H9 (cell line): ENCODE data around the gene POLE3. TPM values are rescaled to one million over a fixed set of nuclear protein-coding genes. Genes with fewer than 3 reads are reported as not detected.
"Not testable (repeated sequence)": the region's sequence is repeated elsewhere in the genome, so short reads cannot be mapped to it uniquely, and the experiment has no call there.

ENCODE experiments used
- DNase-seq: peaks from one replicate; pipeline ENCODE4 v3.0.0-alpha.2; 2017
- H2AFZ ChIP-seq: one replicate; pipeline ENCODE4 v1.6.1; 2013; ENCODE audit warnings: mild to moderate bottlenecking, low read length, control low read depth, moderate library complexity
- H2AK5ac ChIP-seq: 2 replicates; pipeline ENCODE4 v1.6.1; 2013; ENCODE audit warnings: low read length, control low read depth, mixed read lengths; ENCODE audit not compliant: insufficient read length
- H2BK120ac ChIP-seq: one replicate; pipeline ENCODE4 v1.6.1; 2013; ENCODE audit warnings: low read depth, mild to moderate bottlenecking, low read length, control low read depth, inconsistent platforms; ENCODE audit not compliant: poor library complexity, severe bottlenecking
- H2BK12ac ChIP-seq: 2 replicates; pipeline ENCODE4 v1.6.1; 2013; ENCODE audit warnings: low read length, control low read depth, mixed read lengths, low read depth; ENCODE audit not compliant: insufficient read length
- H2BK15ac ChIP-seq: 2 replicates; pipeline ENCODE4 v1.6.1; 2013; ENCODE audit warnings: low read depth, low read length, control low read depth
- H2BK20ac ChIP-seq: one replicate; pipeline ENCODE4 v1.6.1; 2013; ENCODE audit warnings: low read depth, mild to moderate bottlenecking, low read length, control low read depth, inconsistent platforms; ENCODE audit not compliant: poor library complexity, severe bottlenecking
- H2BK5ac ChIP-seq: 2 replicates; pipeline ENCODE4 v1.6.1; 2013; ENCODE audit warnings: low read length, control low read depth, mixed read lengths; ENCODE audit not compliant: insufficient read length
- H3K14ac ChIP-seq: 2 replicates; pipeline ENCODE4 v1.6.1; 2013; ENCODE audit warnings: low read length, control low read depth; ENCODE audit not compliant: insufficient read depth
- H3K18ac ChIP-seq: 2 replicates; pipeline ENCODE4 v1.6.1; 2013; ENCODE audit warnings: low read depth, mild to moderate bottlenecking, mixed read lengths, low read length, control low read depth; ENCODE audit not compliant: insufficient read length
- H3K23ac ChIP-seq: 2 replicates; pipeline ENCODE4 v1.6.1; 2013; ENCODE audit warnings: low read length, control low read depth, mixed read lengths, low read depth; ENCODE audit not compliant: insufficient read length
- H3K23me2 ChIP-seq: 2 replicates; pipeline ENCODE4 v1.6.1; 2013; ENCODE audit warnings: low read depth, mild to moderate bottlenecking, mixed read lengths, low read length, control low read depth; ENCODE audit not compliant: insufficient read length, poor library complexity, severe bottlenecking
- H3K27ac ChIP-seq: 2 replicates; pipeline ENCODE4 v1.5.1; 2013; ENCODE audit warnings: low read length, control low read depth, mixed read lengths, low read depth; ENCODE audit not compliant: insufficient read length
- H3K27me3 ChIP-seq: 2 replicates; pipeline ENCODE4 v1.6.1; 2013; ENCODE audit warnings: low read length, control low read depth, inconsistent platforms; ENCODE audit not compliant: insufficient read depth
- H3K4ac ChIP-seq: 2 replicates; pipeline ENCODE4 v1.6.1; 2013; ENCODE audit warnings: low read depth, mild to moderate bottlenecking, control low read depth, inconsistent platforms, low read length, moderate library complexity
- H3K4me1 ChIP-seq: 2 replicates; pipeline ENCODE4 v1.6.1; 2013; ENCODE audit warnings: low read length, control low read depth, inconsistent platforms; ENCODE audit not compliant: insufficient read depth
- H3K4me2 ChIP-seq: 2 replicates; pipeline ENCODE4 v1.6.1; 2013; ENCODE audit warnings: low read length, control low read depth, mixed read lengths; ENCODE audit not compliant: insufficient read length, insufficient read depth
- H3K56ac ChIP-seq: 2 replicates; pipeline ENCODE4 v1.6.1; 2013; ENCODE audit warnings: low read depth, mild to moderate bottlenecking, mixed read lengths, low read length, control low read depth; ENCODE audit not compliant: insufficient read length
- H3K79me1 ChIP-seq: 2 replicates; pipeline ENCODE4 v1.6.1; 2013; ENCODE audit warnings: low read depth, mild to moderate bottlenecking, moderate library complexity, low read length, control low read depth, inconsistent platforms; ENCODE audit not compliant: insufficient read depth, poor library complexity, severe bottlenecking
- H3K79me2 ChIP-seq: 2 replicates; pipeline ENCODE4 v1.6.1; 2013; ENCODE audit warnings: low read length, control low read depth, inconsistent platforms; ENCODE audit not compliant: insufficient read depth
- H3K9ac ChIP-seq: 2 replicates; pipeline ENCODE4 v1.6.1; 2013; ENCODE audit warnings: low read length, control low read depth, mixed read lengths; ENCODE audit not compliant: insufficient read length; ENCODE audit errors: extremely low read depth
- H3K9me3 ChIP-seq: one replicate; pipeline ENCODE4 v1.6.1; 2013; ENCODE audit warnings: low read depth, low read length, inconsistent platforms; ENCODE audit not compliant: control insufficient read depth
- H3T11ph ChIP-seq: one replicate; pipeline ENCODE4 v1.6.1; 2013; ENCODE audit warnings: mild to moderate bottlenecking, low read length, control low read depth, inconsistent platforms
- H4K20me1 ChIP-seq: one replicate; pipeline ENCODE4 v1.6.1; 2013; ENCODE audit not compliant: control insufficient read depth, insufficient read length, insufficient read depth
- H4K5ac ChIP-seq: 2 replicates; pipeline ENCODE4 v1.6.1; 2013; ENCODE audit warnings: low read depth, mild to moderate bottlenecking, mixed read lengths, low read length, control low read depth; ENCODE audit not compliant: insufficient read length
- H4K8ac ChIP-seq: replicated peaks from 2 replicates; pipeline ENCODE4 v1.6.1; 2013; ENCODE audit warnings: low read length, control low read depth, mixed read lengths, low read depth; ENCODE audit not compliant: insufficient read length
- H4K91ac ChIP-seq: 2 replicates; pipeline ENCODE4 v1.6.1; 2013; ENCODE audit warnings: low read depth, mild to moderate bottlenecking, moderate library complexity, mixed read lengths, low read length, control low read depth; ENCODE audit not compliant: insufficient read length
- H3K27ac Mint-ChIP-seq, 3 experiments: 2 replicates in 2 of 3; 3 replicates in 1 of 3; pipeline ENCODE4 v1.8.0; 2020 to 2021; ENCODE audit warnings: mixed read lengths in 3 of 3, mild to moderate bottlenecking in 1 of 3, moderate library complexity in 1 of 3
- H3K27me3 Mint-ChIP-seq: 2 replicates; pipeline ENCODE4 v1.8.0; 2021; ENCODE audit warnings: low read depth, mild to moderate bottlenecking, moderate library complexity, mixed read lengths
- H3K36me3 Mint-ChIP-seq, 3 experiments: 2 replicates in 2 of 3; 3 replicates in 1 of 3; pipeline ENCODE4 v1.8.0; 2020 to 2021; ENCODE audit warnings: low read depth in 3 of 3, mixed read lengths in 3 of 3; ENCODE audit not compliant: insufficient read depth in 1 of 3
- H3K4me1 Mint-ChIP-seq, 2 experiments: 2 replicates each; pipeline ENCODE4 v1.8.0; 2020; ENCODE audit warnings: mixed read lengths in 2 of 2
- H3K4me3 Mint-ChIP-seq, 2 experiments: 2 replicates in 1 of 2; 3 replicates in 1 of 2; pipeline ENCODE4 v1.8.0; 2020 to 2021; ENCODE audit warnings: mild to moderate bottlenecking in 2 of 2, mixed read lengths in 2 of 2, moderate library complexity in 1 of 2
- H3K9me3 Mint-ChIP-seq, 2 experiments: 2 replicates in 1 of 2; 3 replicates in 1 of 2; pipeline ENCODE4 v1.8.0; 2020; ENCODE audit warnings: mild to moderate bottlenecking in 2 of 2, mixed read lengths in 2 of 2, moderate library complexity in 1 of 2
- CTCF ChIP-seq: fragments of 200-600 bp; sonication (generic); conservative IDR thresholded peaks from 3 replicates; pipeline ENCODE4 v1.8.0; 2021; ENCODE audit warnings: antibody characterized with exemption, mild to moderate bottlenecking
- WGBS: extraction: QIAGEN DNeasy Blood & Tissue Kit; methylation state at CpG from one replicate; pipeline ENCODE4 v1.1.7; 2013; ENCODE audit warnings: missing lambda C conversion rate, low lambda C conversion rate, mixed read lengths; ENCODE audit not compliant: insufficient read length; ENCODE audit errors: extremely low coverage; 5-methylcytosine and 5-hydroxymethylcytosine counted together
- total RNA-seq: library from RNA; stranded (reverse); gene quantifications from 2 replicates; pipeline ENCODE4 v1.2.1, GENCODE V29; 2021

The POLE3 gene
- total RNA-seq, 1 experiment from 2014 or later, result 82.4 TPM

DNA sequence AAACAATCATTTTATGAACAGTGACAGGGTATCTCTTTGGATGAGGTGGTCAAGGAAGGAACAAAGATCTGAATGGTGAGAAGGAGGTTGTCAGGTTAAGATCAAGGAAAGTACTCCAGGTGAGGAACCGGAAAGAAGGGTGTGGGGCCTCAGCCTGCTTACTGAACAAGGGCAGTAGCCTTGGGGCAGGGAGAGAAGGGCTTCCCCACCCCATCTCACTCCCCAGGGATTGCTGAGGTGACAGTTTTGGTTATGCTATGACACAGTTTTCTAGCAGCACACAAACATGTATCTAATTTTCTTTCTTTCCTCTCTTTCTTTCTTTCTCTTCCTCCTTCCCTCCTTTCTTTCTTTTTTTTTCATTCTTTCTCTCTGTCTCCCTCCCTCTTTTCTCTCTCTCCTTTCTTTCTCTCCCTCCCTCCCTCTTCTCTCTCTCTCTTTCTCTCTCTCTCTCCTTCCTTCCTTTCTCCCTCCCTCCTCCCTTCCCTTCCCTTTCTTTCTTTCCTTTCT, 29.6 kb downstream of the POLE3 start:
- H2BK15ac ChIP-seq, result no peak overlapping the region
- no peak overlapping the region for H3K18ac ChIP-seq
- no CpG with 5 or more reads among the region's 1 CpG for WGBS
- H3K79me1 ChIP-seq, result no peaks in the 10 kb centered on the region
- H3T11ph ChIP-seq, result no peak overlapping the region
- no peak overlapping the region for H3K9ac ChIP-seq
- H2BK20ac ChIP-seq, result no peak overlapping the region
- Mint-ChIP-seq H3K27ac (no peak overlapping the region), H3K36me3 (no peaks in the 10 kb centered on the region), H3K27me3 (no peaks in the 10 kb centered on the region), H3K4me3 (no peak overlapping the region), H3K9me3 (no peaks in the 10 kb centered on the region), H3K4me1 (peaks cover 3 to 14% of the 10 kb centered on the region in 2 experiments)
- no peak overlapping the region for H4K91ac ChIP-seq
- peaks cover 6% of the 10 kb centered on the region for H3K23me2 ChIP-seq
- H4K20me1 ChIP-seq, result no peaks in the 10 kb centered on the region
- no peaks in the 10 kb centered on the region for H3K27me3 ChIP-seq
- H3K4me1 ChIP-seq, result no peaks in the 10 kb centered on the region; the same call in 1 of the 2 replicates
- no peak overlapping the region for H4K5ac ChIP-seq
- H2BK5ac ChIP-seq, result no peak overlapping the region
- no peak overlapping the region for H3K4me2 ChIP-seq
- no peak overlapping the region for H2AFZ ChIP-seq
- no peak overlapping the region for H2AK5ac ChIP-seq
- H3K4ac ChIP-seq, result no peak overlapping the region
- no peak overlapping the region for H3K56ac ChIP-seq
- no peak for DNase-seq
- no peak overlapping the region for H3K14ac ChIP-seq
- H2BK120ac ChIP-seq, result no peak overlapping the region
- H3K23ac ChIP-seq, result no peak overlapping the region
- no peak overlapping the region for H4K8ac ChIP-seq
- no peaks in the 10 kb centered on the region for H3K9me3 ChIP-seq
- TF ChIP-seq CTCF, result no peak
- H2BK12ac ChIP-seq, result no peak overlapping the region
- H3K79me2 ChIP-seq, result no peaks in the 10 kb centered on the region
- H3K27ac ChIP-seq, result no peak overlapping the region

- H3K4ac ChIP-seq, H2BK15ac ChIP-seq, H3K79me1 ChIP-seq, H3K9me3 Mint-ChIP-seq, H3K27me3 ChIP-seq, H2BK12ac ChIP-seq, H3K14ac ChIP-seq, H3K56ac ChIP-seq, DNase-seq, H4K20me1 ChIP-seq, H4K8ac ChIP-seq, H3K36me3 Mint-ChIP-seq, H3K4me3 Mint-ChIP-seq, H3K18ac ChIP-seq, H3K27ac Mint-ChIP-seq, H3K4me2 ChIP-seq, H2AK5ac ChIP-seq, H3K27ac ChIP-seq, H3K9ac ChIP-seq, H4K5ac ChIP-seq, H4K91ac ChIP-seq, H3K23me2 ChIP-seq, H2BK120ac ChIP-seq, H2BK5ac ChIP-seq, H2BK20ac ChIP-seq, H3K79me2 ChIP-seq, H3K23ac ChIP-seq, H2AFZ ChIP-seq, H3T11ph ChIP-seq, H3K27me3 Mint-ChIP-seq, H3K4me1 ChIP-seq, H3K9me3 ChIP-seq: not testable (repeated sequence)
- WGBS, result no CpG with 5 or more reads among the region's 2 CpGs
- H3K4me1 Mint-ChIP-seq, result peaks cover 3 to 18% of the 10 kb centered on the region in 2 experiments
These were observed 30.7 kb downstream of the POLE3 start for GRCh38 chr9:113379829-113380210.
